Measurements from ENCODE around the gene CCDC175. TPM values are rescaled to one million over a fixed set of nuclear protein-coding genes. Genes with fewer than 3 reads are reported as not detected.

CCDC175 gene
- total RNA-seq, 2 experiments from 2014 or later, result not detected

DNA sequence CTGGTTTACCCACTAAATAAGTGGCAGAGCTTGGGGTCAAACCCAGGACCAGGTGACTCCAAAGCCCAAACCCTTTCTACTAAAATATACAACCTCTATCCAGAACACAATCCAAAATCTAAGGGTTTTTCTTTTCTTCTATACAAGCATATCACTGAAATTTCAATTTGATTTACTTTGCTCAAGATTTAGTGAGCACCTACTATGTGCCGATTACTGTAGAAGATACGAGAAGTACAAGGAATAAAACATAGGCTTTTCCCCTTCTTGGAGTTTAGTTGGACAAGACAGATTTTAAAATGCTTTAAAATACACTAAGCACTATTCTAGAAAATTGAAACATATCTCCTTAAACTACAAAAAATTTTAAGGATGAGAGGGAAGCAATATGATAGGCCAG is 95.2 kb downstream of the CCDC175 start:
- Mint-ChIP-seq H3K4me3 (peak overlapping the region; percentile 40), H3K27ac (peak overlapping the region; percentile 56), H3K4me1 (peaks cover 47% of the 10 kb centered on the region), H3K36me3 (peaks cover 18% of the 10 kb centered on the region), H3K9me3 (no peaks in the 10 kb centered on the region), H3K27me3 (no peaks in the 10 kb centered on the region)
- DNase-seq, result no peak

DNA sequence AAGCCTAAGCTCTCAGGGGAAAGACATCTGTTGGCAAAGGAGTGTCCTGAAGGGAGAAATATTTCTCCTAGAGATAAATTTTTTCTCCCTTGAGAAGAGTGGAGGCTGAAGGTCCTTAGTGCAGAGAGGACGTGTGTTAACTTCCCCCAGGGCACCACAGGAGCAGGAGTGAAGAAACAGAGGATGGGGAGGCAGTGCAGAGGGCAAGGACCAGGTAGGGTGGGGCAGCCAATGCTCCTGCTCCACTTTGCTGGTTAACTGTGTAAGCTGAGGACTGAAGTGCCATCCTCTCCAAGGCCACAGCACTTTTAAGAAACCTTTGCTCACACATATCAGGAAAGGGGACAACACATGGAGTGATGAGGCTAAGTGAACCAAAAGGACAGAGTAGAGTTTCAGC is 96.4 kb downstream of the CCDC175 start:
- DNase-seq, result no peak
- peaks cover 18% of the 10 kb centered on the region for H3K36me3 Mint-ChIP-seq
- H3K4me1 Mint-ChIP-seq, result peaks cover 38% of the 10 kb centered on the region
- H3K27me3 Mint-ChIP-seq, result no peaks in the 10 kb centered on the region
- peak overlapping the region; percentile 47 for H3K4me3 Mint-ChIP-seq
- no peaks in the 10 kb centered on the region for H3K9me3 Mint-ChIP-seq
- peak overlapping the region; percentile 44 for H3K27ac Mint-ChIP-seq

- H3K4me3 Mint-ChIP-seq, result no peak overlapping the region
- H3K9me3 Mint-ChIP-seq, result no peaks in the 10 kb centered on the region
- no peak overlapping the region for H3K27ac Mint-ChIP-seq
- H3K27me3 Mint-ChIP-seq, result no peaks in the 10 kb centered on the region
- peaks cover 38% of the 10 kb centered on the region for H3K4me1 Mint-ChIP-seq
- peaks cover 19% of the 10 kb centered on the region for H3K36me3 Mint-ChIP-seq
- no peak for DNase-seq
Observed at GRCh38 chr14:59478540-59478939, 98.1 kb downstream of the CCDC175 start.

DNA sequence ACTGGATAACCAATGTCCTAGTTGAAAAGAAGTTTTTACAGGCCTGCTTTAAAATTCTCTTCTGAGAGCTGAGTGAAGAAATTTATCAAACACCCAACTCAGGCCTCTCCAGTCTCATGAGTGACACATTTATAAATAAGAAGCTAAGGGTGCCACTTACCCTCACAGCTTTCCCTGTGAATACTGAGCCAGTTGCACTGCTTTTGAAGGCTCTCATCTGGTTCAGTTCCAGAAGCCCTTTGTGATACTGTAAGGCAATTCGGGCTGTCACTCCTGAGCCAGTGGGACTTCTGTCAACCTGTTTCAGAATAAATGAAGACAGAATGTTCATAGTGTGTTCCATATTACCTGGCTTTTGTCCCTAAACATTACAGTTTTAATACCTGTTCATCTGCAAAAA is 100.9 kb downstream of the CCDC175 start:
- Mint-ChIP-seq H3K27ac (no peak overlapping the region), H3K4me1 (peaks cover 16% of the 10 kb centered on the region), H3K27me3 (no peaks in the 10 kb centered on the region), H3K9me3 (no peaks in the 10 kb centered on the region), H3K36me3 (peaks cover 15% of the 10 kb centered on the region), H3K4me3 (no peak overlapping the region)
- no peak for DNase-seq

GRCh38 chr14:59474172-59474571 is 102.4 kb downstream of the CCDC175 start:
- Mint-ChIP-seq H3K4me3 (no peak overlapping the region), H3K4me1 (peaks cover 8% of the 10 kb centered on the region), H3K36me3 (peaks cover 13% of the 10 kb centered on the region), H3K27ac (no peak overlapping the region), H3K9me3 (no peaks in the 10 kb centered on the region), H3K27me3 (no peaks in the 10 kb centered on the region)
- no peak for DNase-seq

GRCh38 chr14:59465316-59466135 is 111.1 kb downstream of the CCDC175 start, which contains the start of gene GPR135:
TSS of gene GPR135 (minus strand) at chr14:59465380. CDS start at chr14:59465226, 154 bp downstream.
- H3K4me3 Mint-ChIP-seq, result peak within 1 kb of the TSS; percentile 83
- H3K36me3 Mint-ChIP-seq, result peaks cover 4% of the 10 kb centered on the region
- H3K4me1 Mint-ChIP-seq, result peaks cover 5% of the 10 kb centered on the region
- H3K27ac Mint-ChIP-seq, result peak within 1 kb of the TSS; percentile 75
- no peaks in the 10 kb centered on the region for H3K9me3 Mint-ChIP-seq
- peaks cover 4% of the 10 kb centered on the region for H3K27me3 Mint-ChIP-seq
- no peak for DNase-seq

DNA sequence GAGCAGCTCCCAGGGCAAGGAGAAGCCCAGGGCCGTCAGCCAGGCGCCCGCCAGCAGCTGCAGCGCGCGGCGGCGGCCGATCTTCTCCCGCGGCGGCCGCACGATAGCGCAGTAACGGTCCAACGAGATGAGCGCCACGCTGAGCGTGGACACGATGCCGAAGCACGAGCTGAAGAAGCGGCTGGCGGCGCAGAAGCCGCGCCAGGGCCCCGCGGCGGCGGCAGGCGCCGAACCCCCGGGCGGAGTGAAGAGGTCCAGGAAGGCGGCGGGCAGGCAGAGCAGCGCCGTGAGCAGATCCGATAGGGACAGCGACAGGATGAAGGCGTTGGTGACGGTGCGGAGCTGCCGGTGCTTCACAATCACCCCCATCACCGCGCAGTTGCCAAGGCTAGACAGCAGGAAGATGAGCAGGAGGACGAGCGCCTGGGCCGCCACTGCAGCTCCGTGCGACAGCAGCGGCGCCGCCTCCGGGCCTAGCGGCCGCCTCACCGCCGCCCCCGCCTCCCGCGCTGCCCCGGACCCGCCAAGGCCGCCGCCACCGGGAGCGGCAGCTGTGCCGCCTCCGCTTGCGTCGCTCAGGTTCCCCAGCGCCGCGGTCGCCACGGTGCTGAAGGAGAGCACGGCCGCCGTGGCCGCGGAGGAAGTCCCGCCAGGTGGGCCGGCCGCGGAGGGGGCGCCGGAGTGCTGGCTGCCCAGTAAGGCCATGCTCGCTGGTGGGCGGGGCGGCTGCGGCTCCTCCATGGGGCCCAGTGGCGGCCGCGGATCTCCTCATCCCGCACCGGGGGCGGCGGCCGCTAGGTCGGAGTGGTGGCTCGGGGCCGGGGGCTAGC is 111.9 kb downstream of the CCDC175 start:
- Mint-ChIP-seq H3K36me3 (peaks cover 5% of the 10 kb centered on the region), H3K4me3 (peak overlapping the region; percentile 83), H3K27ac (no peak overlapping the region)

DNA sequence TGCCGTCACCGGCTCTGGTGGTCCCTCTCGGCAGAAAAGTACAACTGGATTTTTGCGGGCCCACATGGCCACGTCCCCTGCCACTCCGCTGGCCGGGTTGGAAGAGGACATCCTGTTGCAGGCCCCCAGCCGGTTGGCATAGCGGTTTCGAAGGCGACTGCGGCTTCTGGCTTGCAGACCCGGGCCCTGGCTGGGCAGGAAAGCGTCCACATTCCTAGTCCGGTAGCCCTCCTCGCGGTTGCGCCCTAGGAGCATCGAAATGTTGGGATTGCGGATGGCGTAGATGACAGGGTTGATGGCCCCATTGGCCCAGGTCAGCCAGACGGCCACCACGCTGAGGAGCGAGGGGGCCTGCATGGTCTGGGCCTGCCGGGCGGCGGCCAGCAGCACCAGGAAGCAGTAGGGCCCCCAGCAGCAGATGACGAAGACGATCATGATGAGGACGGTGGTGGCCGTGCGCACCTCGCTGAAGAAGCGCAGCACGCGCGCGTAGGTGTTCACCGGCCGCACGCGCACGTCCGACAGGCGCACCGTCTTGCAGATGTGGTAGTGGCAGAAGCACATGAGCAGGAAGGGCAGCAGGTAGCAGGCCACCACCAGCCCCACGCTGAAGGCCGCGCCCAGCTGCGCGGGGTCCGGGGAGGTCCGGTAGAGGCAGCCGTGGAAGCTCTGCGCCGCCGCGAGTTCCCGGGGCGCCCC is 112.7 kb downstream of the CCDC175 start:
- DNase-seq, result peak; percentile 49
- Mint-ChIP-seq H3K36me3 (peaks cover 5% of the 10 kb centered on the region), H3K4me3 (peak overlapping the region; percentile 83), H3K27ac (peak overlapping the region; percentile 75), H3K4me1 (peaks cover 5% of the 10 kb centered on the region), H3K27me3 (peaks cover 4% of the 10 kb centered on the region), H3K9me3 (no peaks in the 10 kb centered on the region)

More for the DNA sequence above, 111.9 kb downstream of the CCDC175 start:
- peak; percentile 61 for DNase-seq
- H3K27me3 Mint-ChIP-seq, result peaks cover 4% of the 10 kb centered on the region
- no peaks in the 10 kb centered on the region for H3K9me3 Mint-ChIP-seq
- peaks cover 5% of the 10 kb centered on the region for H3K4me1 Mint-ChIP-seq

DNA sequence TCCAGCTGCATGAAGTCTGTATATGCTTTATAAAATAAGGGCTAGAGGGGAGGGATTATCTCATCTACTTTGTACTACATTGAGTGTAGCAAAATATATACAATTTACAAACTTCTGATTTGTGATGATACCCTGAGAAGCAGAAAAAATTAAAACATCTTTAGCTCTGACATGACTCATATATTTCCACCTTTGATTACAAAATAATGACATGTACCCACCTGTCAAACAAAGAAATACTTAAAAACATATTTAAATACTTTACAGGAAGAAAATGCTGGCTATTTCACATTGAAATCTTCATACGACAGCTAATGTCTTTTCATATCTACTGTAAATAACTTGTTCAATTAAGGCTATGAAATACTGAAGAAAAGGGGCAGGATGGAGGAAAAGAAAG is 114.7 kb downstream of the CCDC175 start:
- H3K4me1 Mint-ChIP-seq, result peaks cover 5% of the 10 kb centered on the region
- no peak for DNase-seq
- H3K9me3 Mint-ChIP-seq, result no peaks in the 10 kb centered on the region
- peaks cover 4% of the 10 kb centered on the region for H3K27me3 Mint-ChIP-seq
- H3K36me3 Mint-ChIP-seq, result peaks cover 16% of the 10 kb centered on the region
- H3K27ac Mint-ChIP-seq, result no peak overlapping the region
- H3K4me3 Mint-ChIP-seq, result no peak overlapping the region

- Mint-ChIP-seq H3K27ac (no peak overlapping the region), H3K27me3 (peaks cover 4% of the 10 kb centered on the region), H3K4me3 (no peak overlapping the region), H3K4me1 (peaks cover under 1% of the 10 kb centered on the region), H3K36me3 (peaks cover 27% of the 10 kb centered on the region), H3K9me3 (no peaks in the 10 kb centered on the region)
- DNase-seq, result no peak
Observed at GRCh38 chr14:59460378-59460777, 116.2 kb downstream of the CCDC175 start.

DNA sequence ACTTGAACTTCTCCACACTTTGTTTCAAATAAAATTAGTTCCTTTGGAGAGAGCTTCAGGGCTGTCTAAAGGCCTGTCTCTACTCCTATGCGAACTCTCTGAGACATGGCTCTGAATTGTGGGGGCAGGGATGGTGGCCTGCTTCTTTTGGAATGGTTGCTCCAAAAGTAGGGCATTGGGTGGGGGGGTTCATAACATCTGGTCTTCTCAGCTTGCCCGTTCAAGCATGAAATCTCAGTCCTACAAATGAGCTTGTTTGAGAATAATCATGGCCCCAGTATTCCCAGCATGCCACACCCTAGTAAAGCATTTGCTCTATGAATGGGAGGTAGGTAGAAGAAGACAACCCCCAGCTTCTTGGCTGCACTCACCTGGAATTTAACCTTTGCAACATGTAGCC is 118.1 kb downstream of the CCDC175 start:
- Mint-ChIP-seq H3K36me3 (peaks cover 31% of the 10 kb centered on the region), H3K27me3 (peaks cover 4% of the 10 kb centered on the region), H3K9me3 (no peaks in the 10 kb centered on the region), H3K4me1 (no peaks in the 10 kb centered on the region), H3K27ac (no peak overlapping the region), H3K4me3 (no peak overlapping the region)
- DNase-seq, result no peak

- H3K4me1 Mint-ChIP-seq, result no peaks in the 10 kb centered on the region
- no peak for DNase-seq
- H3K4me3 Mint-ChIP-seq, result no peak overlapping the region
- no peaks in the 10 kb centered on the region for H3K9me3 Mint-ChIP-seq
- no peak overlapping the region for H3K27ac Mint-ChIP-seq
- no peaks in the 10 kb centered on the region for H3K27me3 Mint-ChIP-seq
- peaks cover 28% of the 10 kb centered on the region for H3K36me3 Mint-ChIP-seq
Observed at GRCh38 chr14:59455411-59455810, 121.2 kb downstream of the CCDC175 start.

Measured in activated naive CD8-positive, alpha-beta T cell treated with anti-CD3 and anti-CD28 coated beads for 36 hours (primary cell).